ENCODE results near the gene CCDC88B. TPM values are rescaled to one million over a fixed set of nuclear protein-coding genes. Genes with fewer than 3 reads are reported as not detected.

Gene CCDC88B
- total RNA-seq, 1 experiment from 2014 or later = 17.1 TPM

- H3K9me3 ChIP-seq (ENCODE audit: control insufficient read depth, insufficient read depth, low read depth, low read length) = no peaks in the 10 kb centered on the region
- ATAC-seq (peak; percentile 60), DNase-seq (ENCODE audit: low read depth, low spot score) (peak; percentile 85)
- in situ Hi-C loops (cut with HindIII; ENCODE audit: low pct_unique_long_range_greater_than_20kb, low sequenced_read_pairs) = no loop called here
- ChIA-PET POLR2A (interaction anchor here (0.6 to 1.5 kb wide), 5 partner anchors 13 to 315 kb away, joined by 4 to 10 read pairs (median 7); partner anchors contain the start of genes GPR137 and PRDX5), CTCF (interaction anchor here (0.5 to 2.3 kb wide), 8 partner anchors 13 to 1414 kb away, joined by 3 to 25 read pairs (median 4); partner anchors contain the start of genes GPR137, PLCB3, PRDX5 and TRMT112)
- intact Hi-C loops (cut with micrococcal nuclease; ENCODE audit: unreplicated experiment) = loop anchor here (10.0 kb wide), 1 partner anchor 60 kb away; the partner anchor contains the start of genes FKBP2 and PPP1R14B
- H3K4me3 ChIP-seq (ENCODE audit: low read depth in 2 of 2, low read length in 2 of 2) = peak overlapping the region; percentile 72 to 96
- peaks cover 15% of the 10 kb centered on the region for H3K4me1 ChIP-seq (ENCODE audit: control insufficient read depth, insufficient read depth, low read length)
- no peaks in the 10 kb centered on the region for H3K27me3 ChIP-seq (ENCODE audit: control insufficient read depth, insufficient read depth, low read length)
- TF ChIP-seq POLR2AphosphoS5 (IDR thresholded peaks at IDR 0.05; ENCODE audit: low read depth, low read length) (peak; percentile 67), SIN3A (IDR thresholded peaks at IDR 0.05; ENCODE audit: borderline replicate concordance, insufficient read depth, low read depth, low read length) (no peak), CTCF (IDR thresholded peaks at IDR 0.05) (peak; percentile 99), REST (IDR thresholded peaks at IDR 0.05; ENCODE audit: insufficient read depth in 1 of 2, low read depth in 2 of 2, low read length in 1 of 2) (no peak), TCF7L2 (IDR thresholded peaks at IDR 0.05; ENCODE audit: low read depth, low read length) (no peak)
- peak overlapping the region; percentile 95 for H3K27ac ChIP-seq (ENCODE audit: low read length)
- no peaks in the 10 kb centered on the region for H3K36me3 ChIP-seq (ENCODE audit: control insufficient read depth, insufficient read depth, low read length)
- TSS peak; percentile 99 for BruUV-seq (replicated peaks)
Observed at GRCh38 chr11:64304316-64305072, 35.5 kb upstream of the CCDC88B start.

- peak within 1 kb of the TSS; percentile 95 for H3K27ac ChIP-seq (ENCODE audit: low read length)
- intact Hi-C loops (cut with micrococcal nuclease; ENCODE audit: unreplicated experiment) (loop anchor here (10.0 kb wide), 1 partner anchor 60 kb away; the partner anchor contains the start of genes FKBP2 and PPP1R14B), in situ Hi-C loops (cut with HindIII; ENCODE audit: low pct_unique_long_range_greater_than_20kb, low sequenced_read_pairs) (no loop called here)
- peak within 1 kb of the TSS; percentile 72 to 96 for H3K4me3 ChIP-seq (ENCODE audit: low read depth in 2 of 2, low read length in 2 of 2)
- no peaks in the 10 kb centered on the region for H3K9me3 ChIP-seq (ENCODE audit: control insufficient read depth, insufficient read depth, low read depth, low read length)
- BruUV-seq (replicated peaks) = no TSS peak
- TF ChIP-seq CTCF (IDR thresholded peaks at IDR 0.05) = no peak
- TF ChIP-seq REST (IDR thresholded peaks at IDR 0.05; ENCODE audit: insufficient read depth in 1 of 2, low read depth in 2 of 2, low read length in 1 of 2) = no peak
- TF ChIP-seq POLR2AphosphoS5 (IDR thresholded peaks at IDR 0.05; ENCODE audit: low read depth, low read length) = no peak
- no peak for TF ChIP-seq TCF7L2 (IDR thresholded peaks at IDR 0.05; ENCODE audit: low read depth, low read length)
- peak; percentile 86; the same call in 1 of the 2 replicates for TF ChIP-seq SIN3A (IDR thresholded peaks at IDR 0.05; ENCODE audit: borderline replicate concordance, insufficient read depth, low read depth, low read length)
- POLR2A ChIA-PET = interaction anchor here (0.6 to 0.7 kb wide), 6 partner anchors 13 to 1473 kb away, joined by 3 to 7 read pairs (median 4); partner anchors contain the start of genes BAD, PRDX5 and STX5
- no peaks in the 10 kb centered on the region for H3K27me3 ChIP-seq (ENCODE audit: control insufficient read depth, insufficient read depth, low read length)
- CTCF ChIA-PET = interaction anchor here (0.5 to 2.3 kb wide), 7 partner anchors 12 to 1415 kb away, joined by 3 to 25 read pairs (median 4); partner anchors contain the start of genes PLCB3, PRDX5 and TRMT112
- H3K4me1 ChIP-seq (ENCODE audit: control insufficient read depth, insufficient read depth, low read length) = peaks cover 15% of the 10 kb centered on the region
- ATAC-seq (peak; percentile 83), DNase-seq (ENCODE audit: low read depth, low spot score) (peak; percentile 96)
- no peaks in the 10 kb centered on the region for H3K36me3 ChIP-seq (ENCODE audit: control insufficient read depth, insufficient read depth, low read length)
Observed at GRCh38 chr11:64305075-64305690, 34.8 kb upstream of the CCDC88B start, which contains the start of gene ESRRA. TSS of gene ESRRA (plus strand) at chr11:64305524. CDS start at chr11:64307180, 1,656 bp downstream.

Measured in Panc1 (cell line).